Activated CD8-positive, alpha-beta memory T cell treated with anti-CD3 and anti-CD28 coated beads, Interleukin-2, amount 10 ng/mL, durations not matched to agents 7 days and 5 days (primary cell): ENCODE measurements around the gene SUCO. TPM values are rescaled to one million over a fixed set of nuclear protein-coding genes. Genes with fewer than 3 reads are reported as not detected.

ENCODE experiments used
- ATAC-seq: fragments of 150-1000 bp; cut with Tn5 transposase; one replicate; pipeline ENCODE4 v1.10.0; 2021; ENCODE audit warnings: moderate library complexity
- CTCF ChIA-PET: fragments of 350-600 bp; sonication (Branson Sonifier 250); formaldehyde crosslinking; loops from one replicate; lab custom pipeline; 2021; ENCODE audit warnings: antibody characterized with exemption; lab: Charles Lee
- DNase-seq: peaks from one replicate; pipeline ENCODE4 v3.0.0-alpha.2; 2020
- H3K27ac Mint-ChIP-seq: one replicate; pipeline ENCODE4 v1.8.0; 2021; ENCODE audit warnings: mild to moderate bottlenecking, mixed read lengths
- H3K27me3 Mint-ChIP-seq: one replicate; pipeline ENCODE4 v1.8.0; 2021; ENCODE audit warnings: mixed read lengths
- H3K36me3 Mint-ChIP-seq: one replicate; pipeline ENCODE4 v1.8.0; 2021; ENCODE audit warnings: mild to moderate bottlenecking, mixed read lengths
- H3K4me1 Mint-ChIP-seq: one replicate; pipeline ENCODE4 v1.8.0; 2021; ENCODE audit warnings: mixed read lengths
- H3K4me3 Mint-ChIP-seq: one replicate; pipeline ENCODE4 v1.8.0; 2021; ENCODE audit warnings: mild to moderate bottlenecking, moderate library complexity, mixed read lengths
- H3K9me3 Mint-ChIP-seq: one replicate; pipeline ENCODE4 v1.8.0; 2022; ENCODE audit warnings: low read depth, mixed read lengths
- total RNA-seq, 2 experiments: library from RNA; stranded (reverse); gene quantifications; one replicate each; pipeline ENCODE4 v1.2.3, GENCODE V29; 2021

The SUCO gene
- total RNA-seq, 2 experiments from 2014 or later: 28.9 to 32.8 TPM

GRCh38 chr1:172554915-172555314 lies 22.0 kb downstream of the SUCO start:
- H3K4me3 Mint-ChIP-seq: no peak overlapping the region
- peaks cover 1% of the 10 kb centered on the region for H3K4me1 Mint-ChIP-seq
- peaks cover 35% of the 10 kb centered on the region for H3K36me3 Mint-ChIP-seq
- no peak overlapping the region for H3K27ac Mint-ChIP-seq
- CTCF ChIA-PET: no interaction called here
- H3K9me3 Mint-ChIP-seq: no peaks in the 10 kb centered on the region
- ATAC-seq (no peak), DNase-seq (no peak)
- H3K27me3 Mint-ChIP-seq: no peaks in the 10 kb centered on the region

DNA sequence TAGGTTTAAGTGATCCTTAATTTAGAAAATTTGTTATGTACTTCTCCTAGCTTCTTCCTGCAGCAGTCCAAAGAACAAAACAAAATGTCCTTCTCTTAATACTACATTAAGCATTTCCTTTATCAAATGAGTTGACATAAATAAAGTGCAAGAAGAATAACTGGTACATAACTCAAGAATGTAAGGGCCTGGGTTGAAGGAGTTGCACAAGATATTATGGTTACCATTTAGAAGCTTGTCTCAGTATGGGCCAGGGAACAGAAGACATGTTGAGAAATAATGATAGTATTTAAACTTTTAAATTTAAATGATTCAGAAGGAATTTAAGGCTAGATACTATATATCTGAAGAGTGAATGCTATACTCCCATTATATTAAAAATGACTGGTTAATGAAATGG lies 23.5 kb downstream of the SUCO start:
- Mint-ChIP-seq H3K9me3 (no peaks in the 10 kb centered on the region), H3K4me1 (no peaks in the 10 kb centered on the region), H3K27me3 (no peaks in the 10 kb centered on the region), H3K4me3 (no peak overlapping the region), H3K27ac (no peak overlapping the region), H3K36me3 (peaks cover 51% of the 10 kb centered on the region)
- DNase-seq (no peak), ATAC-seq (no peak)
- CTCF ChIA-PET: no interaction called here

DNA sequence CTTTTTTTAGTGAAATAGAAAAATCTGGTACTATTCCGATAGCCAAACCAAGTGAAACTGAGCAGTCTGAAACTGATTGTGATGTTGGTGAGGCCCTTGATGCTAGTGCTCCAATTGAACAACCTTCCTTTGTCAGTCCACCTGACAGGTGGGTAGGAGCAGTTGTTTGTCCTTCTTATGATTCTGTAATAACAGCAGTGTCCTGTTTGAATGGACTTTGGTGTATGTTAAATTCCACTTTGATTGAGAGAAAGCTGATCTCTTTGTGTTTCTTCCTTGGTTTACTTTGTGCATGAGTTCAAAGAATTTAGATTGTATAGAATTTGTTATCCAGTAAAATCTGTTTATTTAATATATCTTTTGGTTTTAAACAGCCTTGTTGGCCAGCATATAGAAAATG lies 24.3 kb downstream of the SUCO start:
- no peak for ATAC-seq
- no peaks in the 10 kb centered on the region for H3K27me3 Mint-ChIP-seq
- peaks cover 57% of the 10 kb centered on the region for H3K36me3 Mint-ChIP-seq
- no peak overlapping the region for H3K4me3 Mint-ChIP-seq
- no peak for DNase-seq
- no peak overlapping the region for H3K27ac Mint-ChIP-seq
- H3K9me3 Mint-ChIP-seq: no peaks in the 10 kb centered on the region
- CTCF ChIA-PET: no interaction called here
- no peaks in the 10 kb centered on the region for H3K4me1 Mint-ChIP-seq

DNA sequence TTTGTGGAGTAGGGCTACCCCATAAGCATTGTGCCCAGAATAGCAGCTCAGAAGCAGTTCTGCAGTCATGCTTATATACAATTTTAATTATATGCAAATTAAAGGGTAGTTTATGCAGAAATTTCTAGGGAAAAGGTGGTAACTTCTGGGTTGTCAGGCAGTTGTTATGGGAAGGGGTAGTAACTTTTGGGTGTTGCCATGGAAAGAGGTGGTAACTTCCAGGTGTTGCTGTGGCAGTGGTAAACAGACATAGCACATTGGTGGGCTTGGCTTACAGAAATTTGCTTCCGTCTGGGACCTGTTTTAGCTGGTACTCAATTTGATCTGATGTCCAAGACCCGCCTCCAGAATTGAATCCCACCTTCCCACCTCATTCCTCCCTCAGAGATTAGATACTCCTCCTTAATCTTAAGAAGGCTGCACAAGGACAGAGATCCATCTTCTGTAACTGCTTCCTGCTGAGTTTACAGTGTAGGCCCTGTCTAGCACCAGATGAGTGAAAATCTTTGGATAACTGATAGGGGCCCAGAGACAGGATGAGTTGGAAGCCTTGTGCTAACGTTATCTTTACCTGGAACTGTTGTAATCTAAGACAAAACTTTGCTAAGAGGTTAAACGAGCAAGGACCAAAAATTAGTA lies 26.7 kb downstream of the SUCO start:
- ATAC-seq: no peak
- Mint-ChIP-seq H3K4me3 (no peak overlapping the region), H3K4me1 (no peaks in the 10 kb centered on the region), H3K36me3 (peaks cover 76% of the 10 kb centered on the region), H3K9me3 (no peaks in the 10 kb centered on the region), H3K27ac (no peak overlapping the region), H3K27me3 (no peaks in the 10 kb centered on the region)
- DNase-seq: no peak
- CTCF ChIA-PET: no interaction called here

GRCh38 chr1:172561252-172561651 lies 28.3 kb downstream of the SUCO start:
- peaks cover 73% of the 10 kb centered on the region for H3K36me3 Mint-ChIP-seq
- CTCF ChIA-PET: no interaction called here
- no peaks in the 10 kb centered on the region for H3K9me3 Mint-ChIP-seq
- peaks cover 2% of the 10 kb centered on the region for H3K4me1 Mint-ChIP-seq
- no peak overlapping the region for H3K4me3 Mint-ChIP-seq
- no peaks in the 10 kb centered on the region for H3K27me3 Mint-ChIP-seq
- H3K27ac Mint-ChIP-seq: no peak overlapping the region
- no peak for DNase-seq
- no peak for ATAC-seq

DNA sequence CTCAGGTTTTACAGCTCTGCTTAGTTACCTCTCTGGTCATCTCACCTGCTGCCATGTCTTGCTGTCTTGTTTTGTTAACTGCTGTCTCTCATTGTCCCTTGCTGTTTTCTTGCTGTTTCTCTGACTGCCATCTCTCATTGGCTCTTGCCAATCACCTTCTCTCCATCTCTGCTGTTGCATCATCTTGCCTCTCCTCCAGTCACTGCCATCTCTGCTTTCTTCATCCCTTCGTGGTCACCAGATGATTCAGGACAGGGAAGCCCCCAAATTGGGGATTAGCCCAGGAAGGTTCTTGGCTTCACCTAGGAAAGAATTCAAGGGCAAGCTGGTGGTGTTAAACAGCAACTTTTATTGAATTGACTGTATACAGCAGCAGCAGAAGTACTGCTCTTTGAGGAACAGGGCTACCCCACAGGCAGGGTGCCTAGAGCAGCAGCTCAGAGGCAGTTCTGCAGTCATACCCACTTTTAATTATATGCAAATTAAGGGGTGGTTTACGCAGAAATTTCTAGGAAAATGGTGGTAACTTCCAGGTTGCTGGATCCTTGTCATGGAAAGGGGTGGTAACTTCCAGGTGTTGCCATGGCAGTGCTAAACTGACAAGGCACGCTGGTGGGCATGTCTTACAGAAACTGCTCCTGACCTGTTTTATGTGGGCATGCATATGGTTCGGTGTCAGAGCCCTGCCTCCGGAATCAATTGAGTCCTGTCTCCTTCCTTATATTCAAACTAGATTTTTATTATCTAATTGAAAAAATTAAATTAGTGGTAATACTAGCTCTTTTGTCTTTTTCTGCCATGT lies 33.4 kb downstream of the SUCO start:
- DNase-seq (no peak), ATAC-seq (no peak)
- CTCF ChIA-PET: no interaction called here
- no peak overlapping the region for H3K4me3 Mint-ChIP-seq
- H3K27ac Mint-ChIP-seq: no peak overlapping the region
- peaks cover 2% of the 10 kb centered on the region for H3K4me1 Mint-ChIP-seq
- peaks cover 4% of the 10 kb centered on the region for H3K9me3 Mint-ChIP-seq
- H3K36me3 Mint-ChIP-seq: peaks cover 61% of the 10 kb centered on the region
- H3K27me3 Mint-ChIP-seq: no peaks in the 10 kb centered on the region

DNA sequence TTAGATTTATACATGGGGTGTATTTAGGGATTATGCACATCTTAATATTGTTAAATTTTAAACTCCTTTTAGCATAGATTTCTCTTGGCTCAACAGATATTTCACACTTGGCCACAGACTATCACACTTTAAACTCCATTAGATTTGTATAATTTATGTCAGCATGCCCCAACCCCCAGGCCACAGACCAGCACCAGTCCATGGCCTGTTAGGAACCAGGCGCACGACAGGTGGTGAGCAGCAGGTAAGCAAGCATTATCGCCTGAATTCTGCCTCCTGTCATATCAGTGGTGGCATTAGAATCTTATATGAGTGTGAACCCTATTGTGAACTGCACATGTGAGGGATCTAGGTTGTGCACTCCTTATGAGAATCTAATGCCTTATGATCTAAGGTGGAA lies 34.8 kb downstream of the SUCO start:
- Mint-ChIP-seq H3K4me1 (peaks cover 2% of the 10 kb centered on the region), H3K9me3 (peaks cover 4% of the 10 kb centered on the region), H3K27me3 (no peaks in the 10 kb centered on the region), H3K27ac (no peak overlapping the region), H3K36me3 (peaks cover 56% of the 10 kb centered on the region), H3K4me3 (no peak overlapping the region)
- ATAC-seq (no peak), DNase-seq (no peak)
- CTCF ChIA-PET: no interaction called here

GRCh38 chr1:172574080-172574479 lies 41.1 kb downstream of the SUCO start:
- no peaks in the 10 kb centered on the region for H3K4me1 Mint-ChIP-seq
- H3K9me3 Mint-ChIP-seq: peaks cover 4% of the 10 kb centered on the region
- no peak for ATAC-seq
- no peak overlapping the region for H3K27ac Mint-ChIP-seq
- H3K27me3 Mint-ChIP-seq: no peaks in the 10 kb centered on the region
- H3K36me3 Mint-ChIP-seq: peaks cover 42% of the 10 kb centered on the region
- no peak overlapping the region for H3K4me3 Mint-ChIP-seq
- DNase-seq: no peak
- CTCF ChIA-PET: no interaction called here

DNA sequence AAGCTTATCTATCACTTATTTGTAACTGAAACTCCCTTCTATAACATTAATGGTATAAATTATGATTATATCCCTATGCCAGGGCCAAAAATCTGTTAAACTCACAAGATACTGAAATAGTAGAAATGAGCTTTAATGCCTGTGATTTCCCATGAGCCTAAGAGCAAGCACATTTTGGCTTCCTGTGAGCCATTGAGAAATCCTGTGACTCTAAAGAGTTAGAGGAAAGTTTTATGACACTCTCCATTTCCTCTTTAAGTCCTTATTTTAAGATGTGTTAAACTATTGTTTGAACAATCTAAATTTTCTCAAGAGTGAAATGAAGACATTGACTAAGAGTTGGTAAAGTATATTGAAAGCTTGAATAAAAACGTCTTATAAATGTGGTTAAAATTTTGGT lies 45.6 kb downstream of the SUCO start:
- Mint-ChIP-seq H3K4me3 (no peak overlapping the region), H3K27ac (no peak overlapping the region), H3K9me3 (no peaks in the 10 kb centered on the region), H3K36me3 (peaks cover 26% of the 10 kb centered on the region), H3K4me1 (peaks cover 6% of the 10 kb centered on the region), H3K27me3 (no peaks in the 10 kb centered on the region)
- CTCF ChIA-PET: interaction anchor here (0.8 to 1.4 kb wide), 3 partner anchors 9 to 75 kb away, joined by 3 read pairs; no protein-coding TSS in a partner anchor
- DNase-seq (no peak), ATAC-seq (no peak)

GRCh38 chr1:172581273-172581672 lies 48.3 kb downstream of the SUCO start:
- H3K27ac Mint-ChIP-seq: no peak overlapping the region
- DNase-seq: no peak
- no peak for ATAC-seq
- no peak overlapping the region for H3K4me3 Mint-ChIP-seq
- no peaks in the 10 kb centered on the region for H3K27me3 Mint-ChIP-seq
- H3K4me1 Mint-ChIP-seq: peaks cover 6% of the 10 kb centered on the region
- H3K36me3 Mint-ChIP-seq: peaks cover 24% of the 10 kb centered on the region
- no peaks in the 10 kb centered on the region for H3K9me3 Mint-ChIP-seq
- CTCF ChIA-PET: no interaction called here

DNA sequence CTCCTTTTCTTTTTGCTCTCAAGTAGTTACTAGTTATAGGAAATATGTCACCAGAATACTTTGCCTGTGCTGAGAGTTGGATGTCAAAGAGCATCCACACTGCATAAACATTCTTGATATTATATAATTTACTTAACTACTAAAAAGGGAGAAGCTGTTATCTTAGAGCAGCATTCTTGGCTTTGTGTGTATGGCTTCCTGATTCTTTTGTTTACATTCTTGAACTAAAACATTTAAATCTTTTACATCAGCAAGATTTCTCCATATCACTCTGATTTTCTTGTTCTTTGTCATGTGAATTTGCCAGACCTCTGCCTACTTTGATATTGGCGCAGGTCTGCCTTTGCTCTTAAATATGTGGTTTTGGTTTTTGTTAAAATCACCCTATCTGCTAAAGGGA lies 48.8 kb downstream of the SUCO start:
- Mint-ChIP-seq H3K36me3 (peaks cover 26% of the 10 kb centered on the region), H3K4me1 (peaks cover 6% of the 10 kb centered on the region), H3K27ac (no peak overlapping the region), H3K4me3 (no peak overlapping the region), H3K27me3 (no peaks in the 10 kb centered on the region), H3K9me3 (no peaks in the 10 kb centered on the region)
- ATAC-seq (no peak), DNase-seq (no peak)
- CTCF ChIA-PET: no interaction called here

- no peak for DNase-seq
- H3K27ac Mint-ChIP-seq: no peak overlapping the region
- H3K36me3 Mint-ChIP-seq: peaks cover 26% of the 10 kb centered on the region
- CTCF ChIA-PET: no interaction called here
- H3K4me1 Mint-ChIP-seq: peaks cover 7% of the 10 kb centered on the region
- H3K27me3 Mint-ChIP-seq: no peaks in the 10 kb centered on the region
- no peak for ATAC-seq
- no peak overlapping the region for H3K4me3 Mint-ChIP-seq
- no peaks in the 10 kb centered on the region for H3K9me3 Mint-ChIP-seq
Observed at GRCh38 chr1:172582889-172583288, 49.9 kb downstream of the SUCO start.

DNA sequence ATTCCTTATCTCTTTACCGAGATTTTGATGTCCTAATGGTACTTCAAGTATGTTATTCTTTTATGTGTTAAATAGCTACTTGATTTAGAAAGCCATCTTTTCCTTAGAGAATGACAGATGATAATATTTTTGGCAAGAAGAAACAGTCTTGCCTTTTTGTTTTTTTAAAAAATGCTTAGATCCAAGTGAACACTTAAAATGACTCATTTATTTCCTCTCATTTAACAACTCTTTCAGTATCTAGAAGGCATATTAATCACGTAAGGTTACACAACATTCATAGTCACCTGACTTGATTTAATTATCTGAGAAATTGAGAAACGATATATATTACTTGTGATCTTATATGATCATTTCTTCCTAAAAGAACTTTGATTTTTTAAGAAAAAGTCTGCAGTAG lies 52.4 kb downstream of the SUCO start:
- Mint-ChIP-seq H3K9me3 (no peaks in the 10 kb centered on the region), H3K27ac (no peak overlapping the region), H3K36me3 (peaks cover 31% of the 10 kb centered on the region), H3K4me3 (no peak overlapping the region), H3K27me3 (no peaks in the 10 kb centered on the region), H3K4me1 (peaks cover 28% of the 10 kb centered on the region)
- no peak for DNase-seq
- CTCF ChIA-PET: interaction anchor here (1.2 to 1.5 kb wide), 3 partner anchors 25 to 142 kb away, joined by 3 to 4 read pairs (median 4); no protein-coding TSS in a partner anchor
- no peak for ATAC-seq

DNA sequence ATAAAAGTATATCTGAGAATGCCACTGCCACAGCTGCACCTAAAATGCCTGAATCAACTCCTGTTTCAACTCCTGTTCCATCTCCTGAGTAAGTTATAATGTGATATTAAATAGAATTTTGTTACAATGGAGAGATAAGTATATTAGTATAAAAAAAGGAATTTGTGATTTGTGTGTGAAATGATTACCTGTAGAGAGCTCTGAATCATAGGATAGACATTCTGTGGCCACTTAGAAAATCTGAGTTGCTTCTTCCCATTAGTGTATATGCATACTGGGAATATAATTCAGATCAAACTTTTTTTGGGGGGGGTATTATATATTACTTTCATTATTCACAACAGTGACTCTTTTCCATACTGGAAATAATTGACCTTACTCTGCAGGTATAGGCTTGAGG lies 52.9 kb downstream of the SUCO start:
- Mint-ChIP-seq H3K9me3 (no peaks in the 10 kb centered on the region), H3K4me3 (no peak overlapping the region), H3K4me1 (peaks cover 33% of the 10 kb centered on the region), H3K27ac (no peak overlapping the region), H3K27me3 (no peaks in the 10 kb centered on the region), H3K36me3 (peaks cover 36% of the 10 kb centered on the region)
- ATAC-seq: no peak
- CTCF ChIA-PET: interaction anchor here (0.6 to 1.5 kb wide), 4 partner anchors 24 to 156 kb away, joined by 3 to 4 read pairs (median 4); no protein-coding TSS in a partner anchor
- no peak for DNase-seq
